IMR-90 (cell line): Measurements from ENCODE around the gene TCF4. TPM values are rescaled to one million over a fixed set of nuclear protein-coding genes. Genes with fewer than 3 reads are reported as not detected.

Source experiments
- ATAC-seq: fragments of 200-7000 bp; cut with Tn5 transposase; 2 replicates; pipeline ENCODE4 v1.9.1; 2020; ENCODE audit warnings: low read depth, mild to moderate bottlenecking, moderate library complexity
- BruUV-seq: library from RNA; stranded (reverse); fragments of 400-500 nt; replicated peaks from 2 replicates; lab custom pipeline; 2021; lab: Mats Ljungman, UMichigan
- CTCF ChIA-PET: fragments of 300-600 bp; formaldehyde crosslinking; extraction: SDS; loops from one replicate; lab custom pipeline; 2021; ENCODE audit warnings: antibody characterized with exemption; lab: Yijun Ruan, JAX
- POLR2A ChIA-PET: fragments of 300-600 bp; sonication (Branson Sonifier 250); formaldehyde crosslinking; loops from one replicate; lab custom pipeline; 2022; ENCODE audit warnings: antibody characterized with exemption; ENCODE audit not compliant: unreplicated experiment; lab: Charles Lee
- DNase-seq: peaks from one replicate; pipeline ENCODE4 v3.0.0; 2013
- H2AFZ ChIP-seq: replicated peaks from 2 replicates; pipeline ENCODE3; 2013; ENCODE audit warnings: low read length, mild to moderate bottlenecking; ENCODE audit not compliant: poor library complexity
- H2AK5ac ChIP-seq: 2 replicates; pipeline ENCODE4 v1.6.1; 2013; ENCODE audit warnings: low read depth, low read length, inconsistent platforms
- H2AK9ac ChIP-seq: replicated peaks from 2 replicates; pipeline ENCODE3; 2013; ENCODE audit warnings: mild to moderate bottlenecking, low read depth, low read length, moderate library complexity; ENCODE audit not compliant: poor library complexity
- H2BK120ac ChIP-seq: 2 replicates; pipeline ENCODE4 v1.6.1; 2013; ENCODE audit warnings: low read depth, low read length, inconsistent platforms
- H2BK15ac ChIP-seq: 3 replicates; pipeline ENCODE4 v1.6.1; 2013; ENCODE audit warnings: low read depth, low read length, inconsistent platforms
- H2BK20ac ChIP-seq: 2 replicates; pipeline ENCODE4 v1.6.1; 2013; ENCODE audit warnings: low read depth, mild to moderate bottlenecking, inconsistent platforms, low read length, moderate library complexity
- H2BK5ac ChIP-seq: 2 replicates; pipeline ENCODE4 v1.6.1; 2013; ENCODE audit warnings: mild to moderate bottlenecking, low read depth, low read length, inconsistent platforms; ENCODE audit not compliant: poor library complexity, severe bottlenecking
- H3K14ac ChIP-seq: replicated peaks from 2 replicates; pipeline ENCODE4 v1.6.1; 2013; ENCODE audit warnings: low read depth, low read length, inconsistent platforms
- H3K18ac ChIP-seq: 2 replicates; pipeline ENCODE4 v1.6.1; 2013; ENCODE audit warnings: low read depth, low read length, control low read depth
- H3K23ac ChIP-seq: 2 replicates; pipeline ENCODE4 v1.6.1; 2013; ENCODE audit warnings: low read depth, low read length, inconsistent platforms
- H3K27ac ChIP-seq: 2 replicates; pipeline ENCODE4 v1.5.1; 2013; ENCODE audit warnings: mild to moderate bottlenecking, control low read depth, low read length; ENCODE audit not compliant: insufficient read depth
- H3K27me3 ChIP-seq: 2 replicates; pipeline ENCODE4 v1.6.1; 2013; ENCODE audit warnings: low read length; ENCODE audit not compliant: control insufficient read depth, insufficient read depth
- H3K36me3 ChIP-seq: 2 replicates; pipeline ENCODE4 v1.6.1; 2013; ENCODE audit warnings: low read length, mixed read lengths; ENCODE audit not compliant: control insufficient read depth, insufficient read depth
- H3K4ac ChIP-seq: 2 replicates; pipeline ENCODE4 v1.6.1; 2013; ENCODE audit warnings: low read depth, low read length, inconsistent platforms
- H3K4me1 ChIP-seq: 2 replicates; pipeline ENCODE4 v1.6.1; 2013; ENCODE audit warnings: low read length, mixed read lengths; ENCODE audit not compliant: control insufficient read depth, insufficient read depth
- H3K4me2 ChIP-seq: 2 replicates; pipeline ENCODE4 v1.6.1; 2013; ENCODE audit warnings: low read depth, mild to moderate bottlenecking, control low read depth, low read length, moderate library complexity
- H3K4me3 ChIP-seq: 2 replicates; pipeline ENCODE4 v1.5.1; 2013; ENCODE audit warnings: low read depth, mild to moderate bottlenecking, control low read depth, low read length, moderate library complexity; ENCODE audit not compliant: insufficient read depth
- H3K56ac ChIP-seq: 2 replicates; pipeline ENCODE4 v1.6.1; 2013; ENCODE audit warnings: low read length, inconsistent platforms; ENCODE audit not compliant: insufficient read depth; ENCODE audit errors: extremely low read depth
- H3K79me1 ChIP-seq, 2 experiments: 2 replicates each; pipeline ENCODE4 v1.6.1; 2013; ENCODE audit warnings: low read length in 2 of 2, inconsistent platforms in 1 of 2, low read depth in 1 of 2
- H3K9ac ChIP-seq: 2 replicates; pipeline ENCODE4 v1.6.1; 2013; ENCODE audit warnings: low read depth, low read length, control low read depth
- H3K9me1 ChIP-seq: 2 replicates; pipeline ENCODE4 v1.6.1; 2013; ENCODE audit warnings: low read length, inconsistent platforms; ENCODE audit not compliant: insufficient read depth
- H3K9me3 ChIP-seq: 2 replicates; pipeline ENCODE4 v1.6.1; 2013; ENCODE audit warnings: low read length; ENCODE audit not compliant: control insufficient read depth, insufficient read depth
- H4K20me1 ChIP-seq: 2 replicates; pipeline ENCODE4 v1.6.1; 2013; ENCODE audit warnings: low read length, inconsistent platforms; ENCODE audit not compliant: insufficient read depth
- H4K5ac ChIP-seq: 2 replicates; pipeline ENCODE4 v1.6.1; 2013; ENCODE audit warnings: mild to moderate bottlenecking, low read depth, low read length, control low read depth
- H4K8ac ChIP-seq, 2 experiments: 2 replicates each; pipeline ENCODE4 v1.6.1; 2013; ENCODE audit warnings: low read depth in 2 of 2, low read length in 2 of 2, control low read depth in 1 of 2, inconsistent platforms in 1 of 2
- H4K91ac ChIP-seq: 2 replicates; pipeline ENCODE4 v1.6.1; 2013; ENCODE audit warnings: low read depth, low read length, inconsistent platforms; ENCODE audit not compliant: insufficient read depth
- BHLHE40 ChIP-seq: fragments of 150-350 bp; IDR thresholded peaks from 2 replicates; pipeline ENCODE4 v1.6.1; 2016; ENCODE audit warnings: mild to moderate bottlenecking, low read depth, low read length
- CEBPB ChIP-seq: IDR thresholded peaks from 2 replicates; pipeline ENCODE4 v1.6.1; 2012; ENCODE audit warnings: low read depth, low read length, improper control_type of control experiment
- CHD1 ChIP-seq: IDR thresholded peaks from 2 replicates; pipeline ENCODE4 v1.6.1; 2012; ENCODE audit warnings: low read depth, low read length, improper control_type of control experiment
- FOS ChIP-seq: fragments of 150-350 bp; IDR thresholded peaks from 2 replicates; pipeline ENCODE4 v1.6.1; 2016; ENCODE audit warnings: low read depth, low read length
- MAFK ChIP-seq: IDR thresholded peaks from 2 replicates; pipeline ENCODE4 v1.6.1; 2012; ENCODE audit warnings: low read depth, low read length, improper control_type of control experiment
- MAZ ChIP-seq: IDR thresholded peaks from 2 replicates; pipeline ENCODE4 v1.6.1; 2012; ENCODE audit warnings: low read depth, mild to moderate bottlenecking, low read length, improper control_type of control experiment, moderate library complexity, borderline replicate concordance
- MXI1 ChIP-seq: IDR thresholded peaks from 2 replicates; pipeline ENCODE4 v1.6.1; 2012; ENCODE audit warnings: low read depth, mild to moderate bottlenecking, low read length, moderate library complexity, borderline replicate concordance
- NFE2L2 ChIP-seq: fragments of 150-350 bp; IDR thresholded peaks from 2 replicates; pipeline ENCODE4 v1.6.1; 2016; ENCODE audit warnings: low read depth, mild to moderate bottlenecking, low read length
- POLR2A ChIP-seq: IDR thresholded peaks from 2 replicates; pipeline ENCODE4 v1.6.1; 2012; ENCODE audit warnings: mild to moderate bottlenecking, low read depth, low read length
- RAD21 ChIP-seq: IDR thresholded peaks from 2 replicates; pipeline ENCODE4 v1.6.1; 2012; ENCODE audit warnings: low read length, improper control_type of control experiment
- RCOR1 ChIP-seq: IDR thresholded peaks from 2 replicates; pipeline ENCODE4 v1.6.1; 2012; ENCODE audit warnings: mild to moderate bottlenecking, low read length, improper control_type of control experiment; ENCODE audit not compliant: insufficient replicate concordance
- RFX5 ChIP-seq: IDR thresholded peaks from 2 replicates; pipeline ENCODE4 v1.8.0; 2012; ENCODE audit warnings: low read depth, mild to moderate bottlenecking, low read length, moderate library complexity
- SMC3 ChIP-seq: fragments of 150-350 bp; IDR thresholded peaks from 2 replicates; pipeline ENCODE4 v1.6.1; 2016; ENCODE audit warnings: low read depth, mild to moderate bottlenecking, antibody characterized with exemption, low read length, moderate library complexity
- WGBS, 2 experiments: methylation state at CpG; one replicate each; pipeline versions ENCODE4 v1.1.5 to v1.1.7; 2013; ENCODE audit warnings: missing lambda C conversion rate in 2 of 2; ENCODE audit not compliant: insufficient read length in 1 of 2; ENCODE audit errors: extremely low coverage in 2 of 2; 5-methylcytosine and 5-hydroxymethylcytosine counted together
- dilution Hi-C: fragments of 300-500 bp; cut with HindIII; formaldehyde crosslinking; loops from one replicate; pipeline ENCODE4 v1.14.3; 2018; ENCODE audit warnings: low sequenced_read_pairs; ENCODE audit not compliant: unreplicated experiment
- in situ Hi-C: fragments of 300-500 bp; cut with MboI; formaldehyde crosslinking; loops from 3 replicates; pipeline ENCODE4 v1.14.3; 2019; ENCODE audit warnings: low sequenced_read_pairs, inconsistent platforms, mixed read lengths
- intact Hi-C: fragments of 100-400 bp; cut with micrococcal nuclease; formaldehyde crosslinking; loops from 2 replicates; pipeline ENCODE4 v1.10.0; 2022
- polyA plus RNA-seq, 3 experiments: library from polyadenylated mRNA; depleted of rRNA; stranded (reverse); fragments of >200 nt; gene quantifications; 2 replicates each; pipeline ENCODE4 v1.2.3, GENCODE V29; 2012; ENCODE audit warnings: low replicate concordance in 1 of 3
- total RNA-seq: library from RNA; depleted of rRNA; stranded (reverse); fragments of >200 nt; gene quantifications from 2 replicates; pipeline ENCODE4 v1.2.3, GENCODE V29; 2012
- TF ChIP-seq, protein P1 (sequence below): conservative IDR thresholded peaks from 2 replicates; pipeline ENCODE4 v1.5.1; 2012; ENCODE audit warnings: mild to moderate bottlenecking, low read depth, low read length, improper control_type of control experiment
- TF ChIP-seq, protein P2 (sequence below): fragments of 150-350 bp; IDR thresholded peaks from 2 replicates; pipeline ENCODE4 v1.6.1; 2016; ENCODE audit warnings: low read depth, mild to moderate bottlenecking, low read length, moderate library complexity, borderline replicate concordance
- TF ChIP-seq, protein P3 (sequence below): fragments of 150-350 bp; IDR thresholded peaks from 2 replicates; pipeline ENCODE4 v1.6.1; 2017; ENCODE audit warnings: mild to moderate bottlenecking, antibody characterized with exemption, low read length, low read depth

TCF4 gene
- total and polyA plus RNA-seq, 2 of the 4 experiments (the other 2 are of a cell fraction), result 30.0 to 87.1 TPM

DNA sequence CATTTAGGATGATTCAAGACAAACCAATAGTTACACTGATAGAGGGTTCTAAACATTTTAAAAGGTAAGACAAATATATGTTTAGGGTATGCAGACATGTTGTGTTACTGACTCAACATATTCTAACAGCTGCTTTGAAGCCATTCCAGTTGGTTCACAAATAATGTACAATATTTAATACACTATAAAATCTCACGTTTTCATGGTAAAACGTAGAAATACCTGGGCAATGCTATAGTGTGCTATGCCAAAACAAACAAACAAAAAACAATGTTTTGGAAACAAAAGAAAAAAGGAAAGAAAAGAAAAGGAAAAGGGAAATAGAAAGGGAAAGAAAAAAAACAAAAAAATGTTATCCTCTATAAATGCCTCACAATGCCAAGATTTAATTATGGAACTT, 277.1 kb downstream of the TCF4 start:
- no peak for TF ChIP-seq RFX5
- TF ChIP-seq BHLHE40, result no peak
- TF ChIP-seq, protein P1, sequence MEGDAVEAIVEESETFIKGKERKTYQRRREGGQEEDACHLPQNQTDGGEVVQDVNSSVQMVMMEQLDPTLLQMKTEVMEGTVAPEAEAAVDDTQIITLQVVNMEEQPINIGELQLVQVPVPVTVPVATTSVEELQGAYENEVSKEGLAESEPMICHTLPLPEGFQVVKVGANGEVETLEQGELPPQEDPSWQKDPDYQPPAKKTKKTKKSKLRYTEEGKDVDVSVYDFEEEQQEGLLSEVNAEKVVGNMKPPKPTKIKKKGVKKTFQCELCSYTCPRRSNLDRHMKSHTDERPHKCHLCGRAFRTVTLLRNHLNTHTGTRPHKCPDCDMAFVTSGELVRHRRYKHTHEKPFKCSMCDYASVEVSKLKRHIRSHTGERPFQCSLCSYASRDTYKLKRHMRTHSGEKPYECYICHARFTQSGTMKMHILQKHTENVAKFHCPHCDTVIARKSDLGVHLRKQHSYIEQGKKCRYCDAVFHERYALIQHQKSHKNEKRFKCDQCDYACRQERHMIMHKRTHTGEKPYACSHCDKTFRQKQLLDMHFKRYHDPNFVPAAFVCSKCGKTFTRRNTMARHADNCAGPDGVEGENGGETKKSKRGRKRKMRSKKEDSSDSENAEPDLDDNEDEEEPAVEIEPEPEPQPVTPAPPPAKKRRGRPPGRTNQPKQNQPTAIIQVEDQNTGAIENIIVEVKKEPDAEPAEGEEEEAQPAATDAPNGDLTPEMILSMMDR, result no peak
- TF ChIP-seq MXI1, result no peak
- TF ChIP-seq, protein P2, sequence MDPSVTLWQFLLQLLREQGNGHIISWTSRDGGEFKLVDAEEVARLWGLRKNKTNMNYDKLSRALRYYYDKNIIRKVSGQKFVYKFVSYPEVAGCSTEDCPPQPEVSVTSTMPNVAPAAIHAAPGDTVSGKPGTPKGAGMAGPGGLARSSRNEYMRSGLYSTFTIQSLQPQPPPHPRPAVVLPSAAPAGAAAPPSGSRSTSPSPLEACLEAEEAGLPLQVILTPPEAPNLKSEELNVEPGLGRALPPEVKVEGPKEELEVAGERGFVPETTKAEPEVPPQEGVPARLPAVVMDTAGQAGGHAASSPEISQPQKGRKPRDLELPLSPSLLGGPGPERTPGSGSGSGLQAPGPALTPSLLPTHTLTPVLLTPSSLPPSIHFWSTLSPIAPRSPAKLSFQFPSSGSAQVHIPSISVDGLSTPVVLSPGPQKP, result no peak
- TF ChIP-seq SMC3, result no peak
- no peak for TF ChIP-seq CHD1
- TF ChIP-seq MAFK, result no peak
- TF ChIP-seq RAD21, result no peak
- no peak for TF ChIP-seq MAZ
- TF ChIP-seq RCOR1, result no peak
- no peak for TF ChIP-seq NFE2L2
- no peak for TF ChIP-seq FOS
- TF ChIP-seq, protein P3, sequence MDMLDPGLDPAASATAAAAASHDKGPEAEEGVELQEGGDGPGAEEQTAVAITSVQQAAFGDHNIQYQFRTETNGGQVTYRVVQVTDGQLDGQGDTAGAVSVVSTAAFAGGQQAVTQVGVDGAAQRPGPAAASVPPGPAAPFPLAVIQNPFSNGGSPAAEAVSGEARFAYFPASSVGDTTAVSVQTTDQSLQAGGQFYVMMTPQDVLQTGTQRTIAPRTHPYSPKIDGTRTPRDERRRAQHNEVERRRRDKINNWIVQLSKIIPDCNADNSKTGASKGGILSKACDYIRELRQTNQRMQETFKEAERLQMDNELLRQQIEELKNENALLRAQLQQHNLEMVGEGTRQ, result no peak
- TF ChIP-seq POLR2A, result no peak
- no peak for TF ChIP-seq CEBPB
- Histone ChIP-seq H2BK20ac (no peak overlapping the region), H3K4me1 (no peaks in the 10 kb centered on the region; the same call in 1 of the 2 replicates), H3K36me3 (peaks cover 2% of the 10 kb centered on the region), H4K8ac (no peak overlapping the region), H3K56ac (no peak overlapping the region), H3K4ac (no peak overlapping the region), H3K4me3 (no peak overlapping the region), H2BK120ac (no peak overlapping the region), H3K27ac (no peak overlapping the region), H2AK5ac (no peak overlapping the region), H3K18ac (no peak overlapping the region), H3K27me3 (no peaks in the 10 kb centered on the region), H3K9me3 (no peaks in the 10 kb centered on the region), H2AFZ (no peak overlapping the region), H3K4me2 (no peak overlapping the region), H4K20me1 (peaks cover 12% of the 10 kb centered on the region; the same call in 1 of the 2 replicates), H4K5ac (no peak overlapping the region), H2BK5ac (no peak overlapping the region), H4K91ac (no peak overlapping the region), H3K23ac (no peak overlapping the region), H2BK15ac (no peak overlapping the region), H2AK9ac (no peak overlapping the region), H3K9ac (no peak overlapping the region), H3K79me1 (peaks cover 34 to 61% of the 10 kb centered on the region in 2 experiments), H3K9me1 (peaks cover 12% of the 10 kb centered on the region), H3K14ac (no peak overlapping the region)
- BruUV-seq, result no TSS peak
- in situ Hi-C loops, result no loop called here
- dilution Hi-C loops, result no loop called here
- intact Hi-C loops, result no loop called here
- no peak for DNase-seq
- no peak for ATAC-seq
- CTCF ChIA-PET, result no interaction called here
- POLR2A ChIA-PET, result interaction anchor here (0.7 kb wide), 1 partner anchor 248 kb away, joined by 3 read pairs; no protein-coding TSS in a partner anchor
- no CpG with 5 or more reads among the region's 2 CpGs for WGBS, 2 experiments
